HG03469 (cell line): Measurements from ENCODE around the gene APOL2.
"Not testable (repeated sequence)": the region's sequence is repeated elsewhere in the genome, so short reads cannot be mapped to it uniquely, and the experiment has no call there.

Experiments
- ATAC-seq: cut with Tn5 transposase; IDR thresholded peaks from one replicate; pipeline ENCODE4 v1.9.1; 2021; ENCODE audit warnings: mild to moderate bottlenecking, moderate library complexity, moderate number of reproducible peaks; ENCODE audit not compliant: unreplicated experiment

The APOL2 gene

GRCh38 chr22:36263886-36264664 lies 24.7 kb upstream of the APOL2 start:
- not testable (repeated sequence) for ATAC-seq

GRCh38 chr22:36263216-36263673 lies 23.9 kb upstream of the APOL2 start:
- ATAC-seq: not testable (repeated sequence)

GRCh38 chr22:36262307-36262706 lies 23.0 kb upstream of the APOL2 start:
- not testable (repeated sequence) for ATAC-seq

DNA sequence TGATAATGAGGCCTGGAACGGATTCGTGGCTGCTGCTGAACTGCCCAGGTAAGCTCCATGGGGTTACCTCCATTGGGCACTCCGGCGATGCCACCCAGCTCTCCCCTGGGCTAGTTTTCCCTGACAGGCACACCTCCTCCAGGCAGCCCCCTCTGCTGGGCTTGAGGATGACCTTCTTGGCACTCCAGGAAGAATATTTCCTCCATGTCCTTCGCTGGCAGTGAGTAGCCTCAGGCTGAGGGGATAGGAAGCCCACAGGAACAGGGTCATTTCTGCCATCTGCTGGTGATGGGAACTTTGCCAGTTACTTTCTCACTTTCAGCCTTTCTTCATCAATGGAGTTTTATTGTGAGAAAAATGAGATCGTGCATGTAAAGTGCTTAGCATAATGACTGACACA lies 22.3 kb upstream of the APOL2 start:
- not testable (repeated sequence) for ATAC-seq

- no peak for ATAC-seq
Observed at GRCh38 chr22:36259615-36260300, 20.4 kb upstream of the APOL2 start.

DNA sequence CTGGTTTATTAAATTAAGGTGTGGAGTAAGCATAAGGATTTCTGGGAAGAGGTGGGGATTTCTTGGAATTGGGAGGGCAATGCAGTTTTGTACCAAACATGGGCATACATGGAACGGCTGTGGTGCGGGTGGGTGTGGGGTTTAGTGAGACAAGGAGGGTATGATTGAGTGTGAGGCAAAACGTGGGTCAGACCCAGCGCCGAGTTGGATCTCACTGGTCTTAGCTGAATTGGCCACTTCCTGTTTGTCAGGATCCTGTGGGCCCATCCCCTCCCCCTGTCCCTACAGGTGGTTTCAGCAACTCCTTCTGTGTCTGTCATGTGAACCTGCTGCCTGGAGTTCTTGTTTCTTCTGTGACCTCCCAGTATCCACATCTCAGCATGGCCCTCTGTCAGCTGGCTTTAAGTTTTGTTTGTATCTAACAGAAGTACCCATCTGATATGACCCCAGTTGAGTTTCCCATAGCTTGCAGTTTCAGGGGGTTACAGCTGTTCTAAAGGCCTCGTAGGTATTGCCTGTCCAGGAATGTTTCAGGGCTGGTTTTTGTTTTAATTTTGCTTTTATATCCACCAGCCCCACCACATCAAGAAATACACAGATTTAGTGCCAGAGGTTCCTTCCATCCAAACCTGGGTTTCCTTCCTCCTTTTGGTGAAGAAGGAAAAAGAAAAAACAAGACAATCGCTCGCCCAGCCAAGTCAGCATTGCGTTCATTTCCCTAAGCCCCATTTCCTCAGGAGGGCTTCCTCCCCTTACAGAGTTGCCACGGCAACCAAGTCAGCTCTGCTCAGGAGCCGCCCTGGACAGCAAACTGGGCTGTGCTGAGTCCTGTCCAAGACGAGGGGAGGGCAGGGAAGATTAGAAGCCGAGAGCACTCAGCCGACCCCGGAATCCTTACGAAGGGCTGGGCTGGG lies 19.6 kb upstream of the APOL2 start:
- ATAC-seq: no peak

GRCh38 chr22:36257948-36258670 lies 18.8 kb upstream of the APOL2 start:
- no peak for ATAC-seq

DNA sequence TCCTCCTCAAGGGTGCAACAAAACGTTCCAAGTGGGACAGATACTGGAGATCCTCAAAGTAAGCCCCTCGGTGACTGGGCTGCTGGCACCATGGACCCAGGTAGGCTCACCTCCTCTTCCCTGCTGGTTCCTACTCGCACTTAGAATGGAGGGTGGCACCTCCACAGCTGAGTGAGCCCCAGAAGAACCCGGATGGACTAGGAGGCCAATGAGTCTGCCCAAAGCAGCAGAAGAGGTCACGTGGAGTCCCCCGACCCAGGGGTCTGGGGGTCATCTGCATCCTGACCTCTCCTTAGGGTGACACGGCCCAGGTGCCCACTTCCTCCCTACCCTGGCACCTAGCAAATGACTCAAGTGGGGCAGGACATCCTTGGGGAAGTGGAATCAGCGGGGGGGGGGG lies 18.0 kb upstream of the APOL2 start:
- no peak for ATAC-seq

DNA sequence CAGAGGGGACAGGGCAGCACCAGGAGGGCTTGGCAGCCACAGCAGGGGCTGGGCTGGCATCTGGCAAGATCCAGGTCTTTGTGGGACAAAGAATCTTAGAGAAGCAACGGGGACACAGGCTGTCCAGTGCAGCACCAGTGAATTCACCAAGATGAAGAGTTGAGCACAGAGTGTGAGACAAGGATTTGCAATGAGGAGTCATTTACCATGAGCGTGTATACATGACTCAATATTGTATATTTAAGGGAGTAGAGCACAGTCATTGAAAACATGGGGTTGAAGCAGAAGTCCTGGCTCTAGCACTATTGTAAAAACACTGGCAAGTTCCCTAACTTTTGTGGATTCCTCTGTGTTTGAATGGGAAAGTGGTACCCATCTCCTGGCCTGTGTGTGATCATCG lies 17.2 kb upstream of the APOL2 start:
- no peak for ATAC-seq

DNA sequence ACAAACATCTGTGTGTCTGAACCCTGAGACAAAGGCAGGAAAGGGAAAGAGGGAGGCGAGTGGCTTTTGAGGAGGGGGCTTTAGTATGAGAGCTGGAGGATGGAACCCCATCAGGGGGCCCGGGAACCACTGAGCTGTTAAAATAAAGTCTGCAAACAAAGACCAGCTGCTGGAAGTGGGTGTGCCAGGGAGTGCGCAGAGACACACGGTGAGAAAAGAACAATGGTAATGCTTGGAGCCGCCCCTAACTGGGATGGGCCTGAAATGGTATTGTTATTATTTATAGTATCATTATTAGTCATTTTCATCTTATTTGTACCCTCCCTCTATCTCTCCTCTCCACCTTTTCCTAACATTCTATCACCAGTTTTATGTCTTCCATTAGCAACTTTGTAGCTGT lies 16.2 kb upstream of the APOL2 start:
- not testable (repeated sequence) for ATAC-seq

- ATAC-seq: no peak
Observed at GRCh38 chr22:36253523-36254490, 14.5 kb upstream of the APOL2 start.

GRCh38 chr22:36252754-36253522 lies 13.6 kb upstream of the APOL2 start, which contains the start of gene APOL1:
Gene APOL1 (plus strand): TSS chr22:36253133. CDS start chr22:36254956, 1,823 bp downstream.
- ATAC-seq: no peak

DNA sequence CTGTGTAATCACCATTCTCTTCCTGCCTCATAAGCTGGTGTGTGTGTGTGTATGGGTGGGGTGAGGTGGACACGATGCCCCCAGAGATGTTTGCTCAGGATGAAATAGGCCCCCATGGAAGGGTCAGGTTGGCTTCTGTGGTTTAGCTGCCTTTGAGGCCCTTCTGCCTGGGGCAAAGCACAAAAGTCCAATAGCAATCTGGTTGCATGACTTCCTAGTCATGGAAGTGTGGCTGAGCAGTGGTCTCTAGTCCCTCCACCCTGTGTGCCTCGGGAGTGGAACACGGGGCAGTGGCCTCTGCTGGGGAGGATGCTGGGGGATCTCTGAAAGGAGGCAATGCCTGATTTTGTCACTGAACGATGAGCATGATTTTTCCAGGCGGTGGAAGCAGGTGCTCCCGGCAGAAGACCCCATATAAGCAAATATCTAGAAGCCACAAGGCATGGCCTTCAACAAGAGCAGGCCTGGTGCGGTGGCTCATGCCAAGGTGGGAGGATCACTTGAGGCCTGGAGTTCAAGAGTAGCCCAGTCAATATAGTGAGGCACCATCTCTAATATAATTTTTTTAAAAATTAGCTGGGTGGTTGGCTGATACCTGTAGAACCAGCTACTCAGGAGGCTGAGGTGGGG lies 12.8 kb upstream of the APOL2 start:
- ATAC-seq: not testable (repeated sequence)

- ATAC-seq: not testable (repeated sequence)
Observed at GRCh38 chr22:36250292-36250960, 11.1 kb upstream of the APOL2 start.

GRCh38 chr22:36249160-36249559 lies 9.8 kb upstream of the APOL2 start:
- no peak for ATAC-seq

DNA sequence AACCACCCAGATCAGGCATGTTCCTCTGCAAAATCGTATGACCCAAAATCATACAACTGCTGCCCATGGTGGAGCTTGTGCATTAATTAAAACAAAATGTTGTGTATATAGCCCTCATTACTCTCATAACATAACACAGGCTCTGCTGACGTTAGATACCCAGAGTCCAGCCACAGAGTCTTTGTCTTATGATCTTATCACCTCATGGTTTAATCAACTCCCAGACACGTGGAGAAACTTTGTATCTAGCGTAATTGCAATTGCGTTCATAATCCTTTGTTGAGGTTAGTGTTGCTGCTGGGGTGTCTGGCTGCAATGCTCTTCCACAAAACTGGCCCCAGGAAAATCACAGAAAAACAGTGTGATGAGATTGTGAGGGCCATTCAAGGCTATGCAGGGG lies 8.6 kb upstream of the APOL2 start:
- no peak for ATAC-seq

GRCh38 chr22:36246718-36247117 lies 7.4 kb upstream of the APOL2 start:
- no peak for ATAC-seq
